SK-N-SH (cell line): ENCODE data around the gene SRMS. TPM values are rescaled to one million over a fixed set of nuclear protein-coding genes. Genes with fewer than 3 reads are reported as not detected.

Experiments
- CTCF ChIA-PET: fragments of 300-600, 350-600 bp; formaldehyde crosslinking; extraction: SDS; loops from one replicate; lab custom pipeline; 2021; lab: Yijun Ruan, JAX
- POLR2A ChIA-PET: fragments of 350-600 bp; sonication (Branson Sonifier 250); formaldehyde crosslinking; extraction: SDS; loops from one replicate; lab custom pipeline; 2020; ENCODE audit warnings: antibody characterized with exemption, inconsistent platforms; lab: Yijun Ruan, JAX
- DNase-seq: peaks from one replicate; pipeline ENCODE4 v3.0.0; 2012
- H2AFZ ChIP-seq: fragments of 200-600 bp; sonication (generic); 2 replicates; pipeline ENCODE4 v1.8.1; 2016; ENCODE audit warnings: antibody characterized with exemption, mild to moderate bottlenecking, low read depth
- H3F3A ChIP-seq: fragments of 200-600 bp; sonication (generic); replicated peaks from 2 replicates; pipeline ENCODE3; 2016; ENCODE audit warnings: antibody characterized with exemption, mild to moderate bottlenecking; ENCODE audit not compliant: insufficient read depth
- H3K27ac ChIP-seq, 2 experiments: fragments of 200-500 bp in 1 of 2; fragments of 200-600 bp in 1 of 2; sonication (Bioruptor generic) in 1 of 2; sonication (generic), shearing (Covaris generic) in 1 of 2; 2 replicates each; pipeline versions ENCODE4 v1.5.1 to v1.6.1; 2014 to 2016; ENCODE audit warnings: low read depth in 2 of 2, inconsistent platforms in 1 of 2, low read length in 1 of 2, mild to moderate bottlenecking in 1 of 2, mixed read lengths in 1 of 2
- H3K27me3 ChIP-seq: fragments of 200-600 bp; sonication (generic), shearing (Covaris generic); 2 replicates; pipeline ENCODE4 v1.6.1; 2016; ENCODE audit warnings: mixed run types; ENCODE audit not compliant: insufficient read depth
- H3K36me3 ChIP-seq, 2 experiments: fragments of 200-500 bp in 1 of 2; fragments of 200-600 bp in 1 of 2; sonication (Bioruptor generic) in 1 of 2; sonication (generic) in 1 of 2; replicated peaks in 1 of 2; 2 replicates each; pipeline versions ENCODE3 to v1.5.1; 2014 to 2016; ENCODE audit warnings: low read length in 1 of 2, mild to moderate bottlenecking in 1 of 2; ENCODE audit not compliant: insufficient read depth in 2 of 2, control insufficient read depth in 1 of 2
- H3K4me1 ChIP-seq, 2 experiments: fragments of 200-500 bp in 1 of 2; fragments of 200-600 bp in 1 of 2; sonication (Bioruptor generic) in 1 of 2; sonication (generic), shearing (Covaris generic) in 1 of 2; 2 replicates each; pipeline versions ENCODE4 v1.5.1 to v1.6.1; 2014 to 2016; ENCODE audit warnings: low read depth in 1 of 2, low read length in 1 of 2, mixed run types in 1 of 2; ENCODE audit not compliant: insufficient read depth in 2 of 2, control insufficient read depth in 1 of 2
- H3K4me2 ChIP-seq: fragments of 200-600 bp; sonication (generic), shearing (Covaris generic); 2 replicates; pipeline ENCODE4 v1.6.1; 2017; ENCODE audit warnings: mixed run types
- H3K4me3 ChIP-seq, 2 experiments: fragments of 200-500 bp in 1 of 2; fragments of 200-600 bp in 1 of 2; sonication (Bioruptor generic) in 1 of 2; sonication (generic), shearing (Covaris generic) in 1 of 2; 2 replicates each; pipeline versions ENCODE4 v1.5.1 to v1.8.1; 2014 to 2016; ENCODE audit warnings: low read depth in 2 of 2, inconsistent platforms in 1 of 2, low read length in 1 of 2, mild to moderate bottlenecking in 1 of 2, mixed read lengths in 1 of 2, moderate library complexity in 1 of 2
- H3K79me2 ChIP-seq: fragments of 200-600 bp; sonication (generic); 2 replicates; pipeline ENCODE4 v1.8.1; 2017; ENCODE audit warnings: mild to moderate bottlenecking; ENCODE audit not compliant: insufficient read depth
- H3K9ac ChIP-seq: fragments of 200-600 bp; sonication (generic); 2 replicates; pipeline ENCODE4 v1.6.1; 2017; ENCODE audit warnings: mixed run types
- H3K9me2 ChIP-seq: fragments of 200-600 bp; sonication (generic); 2 replicates; pipeline ENCODE4 v1.6.1; 2017; ENCODE audit warnings: mixed run types
- H3K9me3 ChIP-seq: fragments of 200-600 bp; sonication (generic); 2 replicates; pipeline ENCODE4 v1.6.1; 2017; ENCODE audit warnings: mixed run types, mild to moderate bottlenecking, moderate library complexity
- H4K20me1 ChIP-seq: fragments of 200-600 bp; sonication (generic); 2 replicates; pipeline ENCODE4 v1.6.1; 2017; ENCODE audit warnings: mild to moderate bottlenecking, mixed run types; ENCODE audit not compliant: insufficient read depth
- ELF1 ChIP-seq: IDR thresholded peaks from 2 replicates; pipeline ENCODE4 v1.4.0; 2012
- EZH2phosphoT487 ChIP-seq: fragments of 200-600 bp; sonication (generic); IDR thresholded peaks from 2 replicates; pipeline ENCODE4 v1.6.1; 2017; ENCODE audit warnings: low read depth, mixed run types, mild to moderate bottlenecking, antibody characterized with exemption, moderate library complexity, borderline replicate concordance
- FOSL2 ChIP-seq: IDR thresholded peaks from 2 replicates; pipeline ENCODE4 v1.4.0; 2012; ENCODE audit warnings: low read depth, mild to moderate bottlenecking, moderate library complexity, borderline replicate concordance
- FOXJ3 ChIP-seq: sonication (generic); formaldehyde crosslinking; IDR thresholded peaks from 2 replicates; pipeline ENCODE4 v1.5.1; 2020; ENCODE audit warnings: mild to moderate bottlenecking, missing genetic modification reagents
- FOXM1 ChIP-seq: IDR thresholded peaks from 2 replicates; pipeline ENCODE4 v1.4.0; 2012; ENCODE audit warnings: low read depth, mild to moderate bottlenecking
- GATA2 ChIP-seq: sonication (generic); formaldehyde crosslinking; IDR thresholded peaks from 2 replicates; pipeline ENCODE4 v1.5.0; 2020; ENCODE audit warnings: mild to moderate bottlenecking, missing genetic modification reagents
- IRF3 ChIP-seq: fragments of 150-350 bp; IDR thresholded peaks from 2 replicates; pipeline ENCODE4 v1.6.1; 2016; ENCODE audit warnings: mild to moderate bottlenecking, low read depth, low read length
- MEF2A ChIP-seq: IDR thresholded peaks from 2 replicates; pipeline ENCODE4 v1.4.0; 2012; ENCODE audit warnings: low read depth, borderline replicate concordance
- NFIC ChIP-seq: IDR thresholded peaks from 2 replicates; pipeline ENCODE4 v1.4.0; 2012; ENCODE audit warnings: borderline replicate concordance
- NRF1 ChIP-seq: IDR thresholded peaks from 2 replicates; pipeline ENCODE4 v1.6.1; 2012; ENCODE audit warnings: low read depth, mild to moderate bottlenecking, low read length
- POLR2AphosphoS5 ChIP-seq: IDR thresholded peaks from 2 replicates; pipeline ENCODE4 v1.6.1; 2012; ENCODE audit warnings: low read depth, low read length
- RCOR1 ChIP-seq: fragments of 150-350 bp; IDR thresholded peaks from 2 replicates; pipeline ENCODE4 v1.6.1; 2017; ENCODE audit warnings: antibody characterized with exemption, low read length
- RFX5 ChIP-seq: IDR thresholded peaks from 2 replicates; pipeline ENCODE4 v1.6.1; 2012; ENCODE audit warnings: mild to moderate bottlenecking, improper control_type of control experiment, low read length
- RXRA ChIP-seq: IDR thresholded peaks from 2 replicates; pipeline ENCODE4 v1.4.0; 2012; ENCODE audit warnings: low read depth, mild to moderate bottlenecking, borderline replicate concordance
- TAF1 ChIP-seq: IDR thresholded peaks from 2 replicates; pipeline ENCODE4 v1.6.1; 2012; ENCODE audit warnings: low read depth, mild to moderate bottlenecking, low read length, moderate library complexity, borderline replicate concordance
- TCF12 ChIP-seq: IDR thresholded peaks from 2 replicates; pipeline ENCODE4 v1.4.0; 2012
- TEAD4 ChIP-seq: IDR thresholded peaks from 2 replicates; pipeline ENCODE4 v1.4.0; 2012; ENCODE audit warnings: mild to moderate bottlenecking, borderline replicate concordance; ENCODE audit not compliant: insufficient read depth
- WGBS: methylation state at CpG from one replicate; pipeline ENCODE4 v1.1.6; 2017; ENCODE audit warnings: low lambda C conversion rate; 5-methylcytosine and 5-hydroxymethylcytosine counted together
- polyA plus RNA-seq, 3 experiments: library from polyadenylated mRNA; depleted of rRNA; stranded (reverse); fragments of >200 nt; gene quantifications; 2 replicates each; pipeline ENCODE4 v1.2.3, GENCODE V29; 2012
- TF ChIP-seq, protein P1 (sequence below): fragments of 150-350 bp; IDR thresholded peaks from 2 replicates; pipeline ENCODE4 v1.6.1; 2017; ENCODE audit warnings: antibody characterized with exemption, low read length, low read depth, borderline replicate concordance
- TF ChIP-seq, protein P2 (sequence below): IDR thresholded peaks from 2 replicates; pipeline ENCODE4 v1.6.1; 2012; ENCODE audit warnings: mild to moderate bottlenecking, low read depth, low read length, moderate library complexity

The SRMS gene
- polyA plus RNA-seq, 1 of the 3 experiments (the other 2 are of a cell fraction): not detected

DNA sequence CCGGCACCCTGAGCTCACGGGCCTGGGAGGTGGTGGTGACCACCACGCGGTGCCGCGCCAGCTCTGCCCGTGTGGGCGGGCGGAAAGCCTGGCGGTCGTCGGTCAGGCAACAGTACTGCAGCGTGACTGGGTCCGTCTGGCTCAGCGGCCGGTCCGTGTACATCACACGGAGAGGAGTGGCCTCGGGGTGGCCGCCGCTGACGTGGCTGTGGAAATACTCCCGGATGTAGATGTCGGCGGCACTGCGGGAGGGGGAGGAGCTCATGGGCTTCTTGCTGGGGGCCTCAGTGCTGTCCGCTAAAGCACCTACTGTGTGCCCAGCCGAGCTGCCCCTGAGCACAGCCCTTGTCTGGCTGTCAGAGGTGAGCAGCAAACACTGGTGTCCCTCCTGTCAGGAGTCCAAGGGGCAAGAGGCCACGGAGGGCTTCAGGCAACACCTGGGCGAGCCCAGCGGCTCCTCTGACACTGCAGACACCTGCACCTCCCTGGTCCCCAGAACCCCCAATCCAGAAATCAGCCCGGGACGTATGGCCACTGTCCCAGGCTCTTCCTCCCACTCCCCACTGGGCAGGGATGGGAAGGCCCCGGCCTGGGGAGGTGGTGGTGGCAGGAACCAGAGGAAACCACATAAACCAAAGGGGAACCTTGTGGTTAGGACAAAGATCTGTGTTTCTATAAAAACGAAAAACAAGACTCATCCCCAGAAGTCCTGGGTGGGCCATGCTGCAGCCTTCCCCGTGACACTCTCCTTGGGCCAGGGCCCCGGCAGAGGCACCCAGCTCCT, 20.0 kb upstream of the SRMS start:
- no peak for DNase-seq
- WGBS: 88% methylated on average over 21 of the region's 37 CpGs
- Histone ChIP-seq H4K20me1 (no peaks in the 10 kb centered on the region), H2AFZ (no peak overlapping the region), H3K4me3 (no peak overlapping the region), H3K79me2 (no peaks in the 10 kb centered on the region), H3K27me3 (no peaks in the 10 kb centered on the region), H3K9me2 (no peaks in the 10 kb centered on the region), H3K9me3 (no peaks in the 10 kb centered on the region), H3K36me3 (peaks cover 0 to 29% of the 10 kb centered on the region in 2 experiments), H3K4me1 (no peaks in the 10 kb centered on the region), H3K9ac (no peak overlapping the region), H3F3A (no peaks in the 10 kb centered on the region), H3K27ac (no peak overlapping the region), H3K4me2 (no peak overlapping the region)
- ChIA-PET POLR2A (no interaction called here), CTCF (interaction anchor here (0.8 to 3.6 kb wide), 2 partner anchors 30 to 71 kb away, joined by 3 to 12 read pairs; partner anchors contain the start of gene PTK6)
- TF ChIP-seq FOXM1 (no peak), RXRA (no peak), NRF1 (no peak), MEF2A (no peak), EZH2phosphoT487 (no peak), NFIC (no peak)

- Histone ChIP-seq H2AFZ (no peak overlapping the region), H4K20me1 (no peaks in the 10 kb centered on the region), H3K36me3 (peaks cover 0 to 28% of the 10 kb centered on the region in 2 experiments), H3K9me3 (no peaks in the 10 kb centered on the region), H3K9ac (no peak overlapping the region), H3K4me2 (no peak overlapping the region), H3F3A (no peaks in the 10 kb centered on the region), H3K27me3 (no peaks in the 10 kb centered on the region), H3K4me1 (no peaks in the 10 kb centered on the region), H3K79me2 (no peaks in the 10 kb centered on the region), H3K27ac (no peak overlapping the region), H3K4me3 (no peak overlapping the region), H3K9me2 (no peaks in the 10 kb centered on the region)
- 93% methylated on average over 17 of the region's 22 CpGs for WGBS
- ChIA-PET POLR2A (no interaction called here), CTCF (interaction anchor here (0.8 to 3.6 kb wide), 2 partner anchors 29 to 71 kb away, joined by 3 to 12 read pairs; partner anchors contain the start of gene PTK6)
- no peak for TF ChIP-seq TCF12
- TF ChIP-seq, protein P1, sequence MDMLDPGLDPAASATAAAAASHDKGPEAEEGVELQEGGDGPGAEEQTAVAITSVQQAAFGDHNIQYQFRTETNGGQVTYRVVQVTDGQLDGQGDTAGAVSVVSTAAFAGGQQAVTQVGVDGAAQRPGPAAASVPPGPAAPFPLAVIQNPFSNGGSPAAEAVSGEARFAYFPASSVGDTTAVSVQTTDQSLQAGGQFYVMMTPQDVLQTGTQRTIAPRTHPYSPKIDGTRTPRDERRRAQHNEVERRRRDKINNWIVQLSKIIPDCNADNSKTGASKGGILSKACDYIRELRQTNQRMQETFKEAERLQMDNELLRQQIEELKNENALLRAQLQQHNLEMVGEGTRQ: no peak
- TF ChIP-seq TAF1: no peak
- no peak for TF ChIP-seq FOXM1
- no peak for TF ChIP-seq IRF3
- no peak for TF ChIP-seq NRF1
- TF ChIP-seq ELF1: no peak
- no peak for TF ChIP-seq RFX5
- TF ChIP-seq POLR2AphosphoS5: no peak
- no peak for TF ChIP-seq RCOR1
- TF ChIP-seq EZH2phosphoT487: no peak
- TF ChIP-seq GATA2 (CRISPR knock-in tag): no peak
- TF ChIP-seq, protein P2, sequence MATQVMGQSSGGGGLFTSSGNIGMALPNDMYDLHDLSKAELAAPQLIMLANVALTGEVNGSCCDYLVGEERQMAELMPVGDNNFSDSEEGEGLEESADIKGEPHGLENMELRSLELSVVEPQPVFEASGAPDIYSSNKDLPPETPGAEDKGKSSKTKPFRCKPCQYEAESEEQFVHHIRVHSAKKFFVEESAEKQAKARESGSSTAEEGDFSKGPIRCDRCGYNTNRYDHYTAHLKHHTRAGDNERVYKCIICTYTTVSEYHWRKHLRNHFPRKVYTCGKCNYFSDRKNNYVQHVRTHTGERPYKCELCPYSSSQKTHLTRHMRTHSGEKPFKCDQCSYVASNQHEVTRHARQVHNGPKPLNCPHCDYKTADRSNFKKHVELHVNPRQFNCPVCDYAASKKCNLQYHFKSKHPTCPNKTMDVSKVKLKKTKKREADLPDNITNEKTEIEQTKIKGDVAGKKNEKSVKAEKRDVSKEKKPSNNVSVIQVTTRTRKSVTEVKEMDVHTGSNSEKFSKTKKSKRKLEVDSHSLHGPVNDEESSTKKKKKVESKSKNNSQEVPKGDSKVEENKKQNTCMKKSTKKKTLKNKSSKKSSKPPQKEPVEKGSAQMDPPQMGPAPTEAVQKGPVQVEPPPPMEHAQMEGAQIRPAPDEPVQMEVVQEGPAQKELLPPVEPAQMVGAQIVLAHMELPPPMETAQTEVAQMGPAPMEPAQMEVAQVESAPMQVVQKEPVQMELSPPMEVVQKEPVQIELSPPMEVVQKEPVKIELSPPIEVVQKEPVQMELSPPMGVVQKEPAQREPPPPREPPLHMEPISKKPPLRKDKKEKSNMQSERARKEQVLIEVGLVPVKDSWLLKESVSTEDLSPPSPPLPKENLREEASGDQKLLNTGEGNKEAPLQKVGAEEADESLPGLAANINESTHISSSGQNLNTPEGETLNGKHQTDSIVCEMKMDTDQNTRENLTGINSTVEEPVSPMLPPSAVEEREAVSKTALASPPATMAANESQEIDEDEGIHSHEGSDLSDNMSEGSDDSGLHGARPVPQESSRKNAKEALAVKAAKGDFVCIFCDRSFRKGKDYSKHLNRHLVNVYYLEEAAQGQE: no peak
- TF ChIP-seq TEAD4: no peak
- TF ChIP-seq FOSL2: no peak
- no peak for TF ChIP-seq RXRA
- TF ChIP-seq NFIC: no peak
- no peak for TF ChIP-seq FOXJ3
- no peak for TF ChIP-seq MEF2A
- DNase-seq: no peak
Measured at GRCh38 chr20:63567136-63567385, 19.5 kb upstream of the SRMS start.
